HG02870 (cell line): Measurements from ENCODE around the gene FLCN.
"Not testable (repeated sequence)": the region's sequence is repeated elsewhere in the genome, so short reads cannot be mapped to it uniquely, and the experiment has no call there.

Source experiments
- ATAC-seq: cut with Tn5 transposase; IDR thresholded peaks from one replicate; pipeline ENCODE4 v1.9.1; 2021; ENCODE audit warnings: mild to moderate bottlenecking, moderate library complexity; ENCODE audit not compliant: unreplicated experiment

Gene FLCN

DNA sequence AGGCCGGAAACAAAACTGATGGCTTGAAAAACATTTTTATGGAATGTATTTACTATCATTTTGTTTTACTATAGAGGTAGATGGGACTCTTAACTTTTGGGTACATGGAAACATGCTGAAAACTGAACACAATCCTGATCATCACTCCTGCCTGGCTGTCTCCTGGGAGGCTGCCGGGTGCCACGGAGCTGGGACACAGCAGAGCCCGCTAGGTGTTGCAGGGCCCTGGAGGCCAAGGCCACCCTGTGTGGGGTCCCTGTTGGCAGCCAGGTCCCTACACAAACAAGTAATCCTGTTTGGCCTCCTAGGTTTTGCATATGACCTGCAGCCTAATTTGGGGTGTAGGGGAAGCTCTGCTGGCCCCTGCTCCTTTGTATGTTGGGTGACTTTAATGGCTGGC, 48.4 kb downstream of the FLCN start:
- no peak for ATAC-seq

DNA sequence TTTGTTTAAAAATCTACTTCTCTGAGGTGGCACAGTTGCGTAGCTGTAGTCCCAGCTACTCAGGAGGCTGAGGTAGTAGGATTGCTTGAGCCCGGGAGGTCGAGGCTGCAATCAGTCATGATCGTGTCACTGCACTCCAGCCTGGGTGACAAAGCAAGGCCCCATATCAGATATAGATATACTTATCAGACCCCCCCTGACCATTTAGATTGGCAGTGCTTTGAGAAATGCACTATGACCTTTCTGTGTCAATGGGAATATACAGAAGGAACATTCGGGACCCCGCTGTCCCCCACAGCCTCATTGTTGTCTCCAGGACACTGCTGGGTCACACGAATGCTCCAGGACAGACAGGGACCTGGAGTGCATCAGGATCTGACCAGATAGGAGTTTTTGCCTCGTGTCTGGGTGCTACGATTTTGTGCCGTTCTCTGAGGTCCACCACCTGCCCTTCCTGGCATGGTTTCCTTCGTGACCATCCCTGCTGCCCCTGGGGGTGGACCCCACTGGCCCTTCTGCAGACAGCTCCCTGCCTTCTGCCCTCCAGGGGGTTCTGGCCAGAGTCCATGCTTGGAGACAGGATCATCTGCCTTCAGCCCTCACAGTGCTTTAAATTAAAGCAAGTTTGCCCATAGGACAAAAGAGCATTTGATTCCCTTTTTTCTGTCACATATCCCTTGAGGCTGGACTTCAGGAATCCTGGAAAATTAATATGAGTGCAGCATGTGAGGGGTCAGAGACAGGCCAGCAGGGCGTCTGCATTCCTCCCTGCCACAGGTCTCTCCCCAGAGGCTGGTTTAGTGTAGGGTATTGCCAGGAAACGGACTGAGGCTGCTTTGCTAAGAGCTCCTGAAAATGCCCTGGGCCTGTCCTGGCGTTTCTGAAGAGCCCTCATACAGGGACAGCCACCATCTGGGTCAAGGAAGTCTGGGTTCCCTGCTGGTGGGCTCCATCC, 50.1 kb downstream of the FLCN start:
- no peak for ATAC-seq

DNA sequence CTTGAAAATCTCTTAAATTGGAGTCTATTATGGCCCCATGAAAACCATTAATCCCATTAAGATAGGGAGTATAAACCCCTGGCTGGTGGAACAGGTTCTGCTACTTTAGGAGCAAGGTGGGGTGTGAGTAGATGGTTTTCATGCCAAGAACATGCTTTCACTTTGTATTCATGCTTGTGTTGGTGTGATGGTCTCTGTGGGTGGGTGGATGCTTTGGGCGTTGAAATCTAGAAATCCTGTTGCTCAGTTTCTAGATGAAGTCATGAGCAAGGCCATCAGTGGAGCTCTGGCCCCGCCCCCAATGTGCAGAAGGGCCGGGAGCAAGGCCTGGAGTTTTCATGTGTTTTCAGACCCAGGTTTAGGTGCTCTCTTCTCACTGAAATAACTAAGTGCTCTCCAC, 50.9 kb downstream of the FLCN start:
- ATAC-seq = no peak

DNA sequence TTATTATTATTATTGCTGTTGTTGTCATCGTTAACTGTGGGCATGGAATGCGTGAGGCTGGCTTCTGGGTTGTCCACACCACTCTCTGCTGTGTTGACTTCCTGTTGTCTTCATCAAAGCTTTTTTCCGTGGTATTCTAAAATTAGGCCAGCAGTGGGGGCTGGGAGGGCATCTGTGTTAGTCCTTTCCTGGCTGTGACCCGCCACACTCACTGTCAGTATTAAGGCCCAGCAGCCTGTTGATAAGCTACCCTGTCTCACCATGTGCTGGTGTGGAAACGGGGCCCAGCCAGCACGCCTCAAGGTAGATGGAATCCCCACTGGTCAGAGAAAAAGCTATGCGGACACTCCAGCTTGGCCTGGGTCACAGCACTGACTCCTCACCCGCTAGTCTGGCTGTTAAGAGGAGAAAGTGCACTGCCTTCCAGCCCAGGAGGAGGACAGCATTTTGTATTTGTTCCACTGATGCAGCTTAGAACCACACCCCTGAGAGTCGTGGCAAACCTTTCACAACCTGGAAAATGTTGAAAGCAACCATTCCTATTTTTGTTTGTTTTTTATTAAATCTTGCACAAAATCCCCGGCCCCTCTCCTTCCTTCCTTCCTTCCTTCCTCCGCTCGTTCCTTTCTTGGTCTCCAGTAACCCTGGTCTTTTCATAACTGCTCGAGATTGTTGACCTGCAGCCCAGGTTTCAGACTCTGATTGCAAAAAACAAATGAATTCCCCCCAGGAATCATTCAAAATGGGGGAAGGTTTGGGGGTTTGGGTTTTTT, 51.8 kb downstream of the FLCN start:
- not testable (repeated sequence) for ATAC-seq

DNA sequence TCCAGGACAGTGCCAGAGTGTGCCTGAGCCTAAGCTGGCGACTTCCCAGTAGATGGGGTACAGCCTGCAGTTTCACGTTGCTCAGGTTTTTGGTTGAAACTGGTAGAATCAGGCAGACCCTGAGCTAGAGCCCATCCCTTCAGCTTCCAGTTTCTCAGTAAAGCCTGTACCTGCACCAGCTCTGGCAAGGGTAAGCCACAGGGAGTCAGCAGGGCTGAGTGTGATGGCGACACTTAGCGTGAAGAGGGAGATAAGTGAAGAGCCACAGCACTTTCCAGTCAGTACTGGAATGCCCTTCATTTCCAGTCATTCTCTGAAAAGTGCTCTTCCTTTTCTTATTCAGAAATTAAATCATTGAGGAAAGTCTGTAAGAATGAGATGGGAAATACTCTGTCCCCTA, 53.2 kb downstream of the FLCN start:
- no peak for ATAC-seq

DNA sequence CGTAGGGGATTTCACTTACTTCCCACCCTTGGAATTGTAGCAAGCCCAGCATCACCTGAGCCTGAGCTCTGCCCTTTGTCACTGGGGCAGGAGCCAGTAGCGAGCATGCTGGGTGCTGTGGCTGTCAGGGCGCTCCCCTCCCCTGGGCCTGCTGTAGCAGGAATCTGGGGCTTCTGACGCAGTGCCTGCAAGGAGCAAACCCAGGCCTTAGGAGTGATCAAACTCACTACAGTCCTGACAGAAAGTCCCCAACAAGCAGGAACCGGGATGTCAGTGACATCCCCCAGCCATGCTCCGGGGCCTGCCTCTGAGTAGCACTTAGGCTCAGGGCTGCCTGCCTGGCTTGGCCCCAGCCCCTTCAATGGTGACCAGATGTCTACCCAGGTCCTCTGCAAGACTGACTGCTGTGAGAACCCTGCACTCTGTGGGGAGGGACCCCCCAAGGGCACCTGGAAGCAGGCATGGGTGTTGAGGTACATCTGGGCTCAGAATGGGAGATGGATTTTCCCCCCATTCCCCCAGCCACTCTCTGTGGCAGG, 54.3 kb downstream of the FLCN start:
- ATAC-seq = no peak

DNA sequence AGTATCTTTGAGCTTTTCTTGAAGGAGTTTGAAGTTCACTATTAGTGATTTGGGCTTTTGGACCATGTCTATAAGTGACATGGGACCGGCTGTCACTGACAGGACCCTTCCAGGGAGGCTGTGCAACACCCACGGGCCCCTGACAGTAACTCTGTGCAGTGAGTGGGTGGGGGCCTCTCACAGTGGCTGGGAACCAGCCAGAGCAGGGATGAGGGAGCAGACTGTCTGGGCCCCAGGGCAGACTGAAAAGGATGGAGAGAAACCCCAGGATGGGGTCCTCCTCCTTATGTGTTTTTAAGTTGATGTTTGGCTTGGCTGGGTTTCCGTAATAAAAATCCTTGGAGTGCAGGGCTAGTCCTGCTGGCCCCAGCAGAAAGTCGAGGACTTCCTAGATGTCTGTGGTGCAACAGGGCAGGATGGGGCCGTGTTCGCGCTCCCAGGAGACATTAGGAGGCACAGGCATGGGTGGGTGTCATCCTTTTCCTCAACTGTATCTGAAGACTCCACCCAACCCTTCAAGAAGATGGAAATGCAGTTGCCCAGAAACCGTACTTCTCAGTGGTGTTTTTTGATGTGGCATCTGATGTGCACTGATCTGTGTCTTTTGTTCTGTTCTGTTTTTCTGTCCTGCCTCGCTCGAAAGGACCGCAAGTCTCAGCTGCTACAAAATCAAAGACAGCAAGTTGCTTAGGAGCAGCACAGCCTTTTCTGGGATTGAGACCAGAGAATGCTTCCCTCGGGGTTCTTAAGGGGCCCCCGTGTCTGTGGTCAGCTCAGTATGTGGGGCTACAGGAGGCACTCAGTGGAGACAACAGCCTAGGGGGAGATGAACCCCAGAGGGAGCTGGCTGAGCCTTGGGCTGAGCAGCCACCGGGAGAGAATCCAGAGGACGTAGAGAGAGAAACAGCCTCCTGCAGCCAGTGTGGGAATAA, 55.0 kb downstream of the FLCN start:
- no peak for ATAC-seq

DNA sequence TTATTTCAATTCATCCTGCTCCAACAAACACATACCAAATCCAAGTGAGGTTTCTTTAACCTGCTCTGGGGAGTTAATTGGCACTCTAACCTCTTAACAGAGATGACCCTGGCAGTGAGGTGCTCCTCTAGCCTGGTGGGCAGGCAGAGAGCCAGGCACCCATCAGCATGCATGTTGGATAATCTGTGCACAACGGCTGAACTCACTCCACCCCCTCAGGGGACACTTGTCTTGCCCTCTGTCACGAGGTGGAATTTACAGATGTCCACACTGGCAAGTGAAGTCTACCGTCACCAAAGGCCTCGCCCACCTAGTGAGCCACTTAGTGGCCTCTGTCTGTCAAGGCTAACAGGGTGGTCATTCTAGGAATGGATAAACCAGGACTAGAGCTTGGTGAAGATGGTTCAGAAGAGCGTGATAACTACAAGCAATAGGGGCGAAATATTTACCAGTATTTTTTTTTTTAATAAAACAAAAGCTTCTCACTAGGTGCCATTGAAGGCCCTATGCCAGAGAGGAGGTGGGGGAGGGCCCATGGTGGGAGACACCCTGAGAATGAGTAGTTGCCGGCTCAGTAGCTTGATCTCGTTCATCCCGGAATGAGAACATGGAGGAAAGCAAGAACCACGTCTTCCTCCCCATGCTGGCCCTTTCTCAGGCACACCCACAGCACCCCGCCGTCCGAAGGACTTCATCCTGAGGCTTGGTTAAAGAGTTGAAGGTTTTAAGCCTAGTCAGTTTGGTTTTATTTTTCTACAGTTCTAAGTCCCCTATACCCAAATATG, 56.0 kb downstream of the FLCN start:
- no peak for ATAC-seq

DNA sequence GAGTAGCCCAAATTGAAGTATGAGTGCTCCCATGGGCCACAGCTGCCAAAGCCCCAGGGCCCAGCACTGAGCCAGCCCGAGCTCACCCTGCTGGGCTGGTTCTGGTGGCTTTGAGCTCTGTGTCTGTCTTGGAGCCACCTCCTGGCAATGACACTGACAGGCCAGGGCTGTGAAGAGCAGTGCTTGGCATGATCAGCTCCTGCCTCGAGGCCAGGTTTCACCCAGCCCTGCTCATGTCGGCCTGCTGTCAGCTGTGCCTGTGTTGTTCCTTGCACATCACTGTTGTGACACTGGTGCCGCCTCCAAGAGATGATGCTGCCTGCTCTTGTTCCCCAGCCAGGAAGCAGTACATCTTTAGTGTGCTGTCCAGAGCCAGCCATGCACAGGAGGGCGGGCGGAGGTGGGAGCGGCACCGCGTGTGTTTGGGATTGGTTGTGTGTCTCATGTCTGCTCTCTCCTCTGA, 56.8 kb downstream of the FLCN start:
- ATAC-seq = no peak

DNA sequence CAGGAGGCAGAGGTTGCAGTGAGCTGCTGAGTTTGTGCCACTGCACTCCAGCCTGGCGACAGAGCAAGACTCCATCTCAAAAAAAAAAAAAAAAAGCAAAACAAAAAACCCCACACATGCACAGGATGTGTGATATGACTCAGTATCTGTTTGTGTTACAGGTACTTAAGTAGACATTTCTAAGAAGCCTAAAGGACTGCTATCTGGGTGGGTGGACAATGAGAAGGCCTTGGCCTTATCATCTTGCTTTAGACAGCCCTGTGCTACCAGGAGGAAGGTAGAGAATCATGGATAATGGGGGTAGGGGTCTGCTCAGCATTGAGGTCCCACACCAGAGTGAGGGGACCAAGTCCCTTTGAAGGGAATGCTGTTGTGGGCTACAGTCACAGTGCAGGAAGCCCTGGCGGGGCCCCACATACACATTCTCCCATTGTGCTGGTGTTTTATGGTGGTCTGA, 57.6 kb downstream of the FLCN start:
- ATAC-seq = peak; percentile 78

DNA sequence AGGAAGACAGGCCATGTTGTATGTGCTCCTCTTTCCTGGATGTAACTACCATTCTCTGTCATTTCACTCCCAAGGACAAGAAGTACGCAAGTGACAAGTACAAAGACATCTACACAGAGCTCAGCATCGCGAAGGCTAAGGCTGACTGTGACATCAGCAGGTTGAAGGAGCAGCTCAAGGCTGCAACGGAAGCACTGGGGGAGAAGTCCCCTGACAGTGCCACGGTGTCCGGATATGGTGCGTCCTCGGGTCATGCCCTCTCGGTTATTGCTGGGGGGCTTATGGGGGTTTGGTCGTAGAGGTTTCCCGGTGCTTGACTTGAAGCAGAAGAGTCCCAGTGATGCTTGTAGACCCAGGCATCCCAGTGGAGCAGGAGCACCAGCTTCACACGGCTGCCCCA, 59.8 kb downstream of the FLCN start:
- no peak for ATAC-seq

DNA sequence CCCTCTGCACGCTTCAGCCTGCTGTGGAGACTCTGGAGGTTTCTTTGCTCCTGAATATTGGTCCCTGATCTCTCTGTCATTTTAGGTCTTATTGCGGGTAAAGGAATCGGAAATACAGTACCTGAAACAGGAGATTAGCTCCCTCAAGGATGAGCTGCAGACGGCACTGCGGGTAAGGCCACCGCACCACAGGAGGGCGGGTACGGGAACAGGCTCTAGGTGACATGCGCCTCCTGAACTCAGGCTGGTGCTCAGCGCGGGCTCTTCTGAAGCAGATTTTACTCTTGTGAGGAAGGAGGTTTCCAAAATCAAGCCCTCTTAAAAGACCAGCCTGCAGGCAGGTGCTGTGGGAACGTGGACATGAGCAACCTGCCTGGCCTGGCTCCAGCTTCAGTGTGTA, 60.6 kb downstream of the FLCN start:
- ATAC-seq = no peak

DNA sequence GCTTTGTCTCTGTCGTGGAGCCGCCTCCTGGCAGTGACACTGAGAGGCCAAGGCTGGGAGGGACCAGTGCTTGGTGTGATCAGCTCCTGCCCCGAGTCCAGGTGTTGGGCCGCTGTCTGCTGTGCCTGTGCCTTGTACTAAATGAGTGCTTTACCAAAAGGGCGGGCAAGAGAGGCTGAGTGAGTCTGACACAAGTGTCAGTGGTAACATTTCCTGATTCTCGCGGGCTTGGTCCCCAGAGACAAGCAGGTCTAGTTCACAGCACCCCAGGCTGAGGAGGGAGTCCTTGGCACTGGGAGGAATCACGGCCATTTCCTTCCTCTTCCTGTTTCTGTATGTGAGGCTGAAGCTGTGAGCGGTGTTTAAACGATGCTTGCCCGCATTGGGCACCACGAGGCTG, 61.1 kb downstream of the FLCN start:
- ATAC-seq = no peak

DNA sequence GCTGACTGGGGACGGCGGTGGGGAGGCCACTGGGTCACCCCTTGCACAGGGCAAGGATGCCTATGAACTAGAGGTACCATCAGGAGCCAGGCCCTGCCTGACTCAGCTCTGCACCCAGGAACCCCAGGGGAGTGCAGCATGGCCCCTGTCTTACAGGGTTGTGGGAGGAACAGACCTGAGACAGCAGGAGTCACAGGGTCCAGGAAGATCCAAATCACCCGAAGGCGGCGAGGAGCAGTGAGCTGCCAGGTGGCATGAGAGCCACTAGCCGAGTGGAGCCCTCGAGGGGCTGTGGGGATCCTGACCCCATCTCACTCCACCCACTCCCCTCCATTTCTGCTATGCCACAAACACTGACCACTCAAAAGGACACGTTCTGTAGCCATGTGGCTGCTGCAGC, 61.6 kb downstream of the FLCN start:
- no peak for ATAC-seq

DNA sequence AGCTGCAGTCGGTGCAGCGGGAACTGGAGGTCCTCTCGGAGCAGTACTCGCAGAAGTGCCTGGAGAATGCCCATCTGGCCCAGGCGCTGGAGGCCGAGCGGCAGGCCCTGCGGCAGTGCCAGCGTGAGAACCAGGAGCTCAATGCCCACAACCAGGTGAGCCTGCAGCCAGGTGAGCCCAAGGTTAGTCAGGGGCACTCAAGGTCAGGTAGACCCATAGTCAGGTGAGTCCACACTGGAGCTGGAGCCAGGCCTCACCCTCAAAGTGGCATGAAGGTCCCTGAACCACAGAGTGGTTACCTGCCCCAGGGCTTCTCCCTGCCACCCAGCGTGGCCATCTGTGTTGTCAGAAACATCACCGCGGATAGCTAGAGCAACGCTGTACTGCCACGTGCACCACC, 63.0 kb downstream of the FLCN start:
- no peak for ATAC-seq

DNA sequence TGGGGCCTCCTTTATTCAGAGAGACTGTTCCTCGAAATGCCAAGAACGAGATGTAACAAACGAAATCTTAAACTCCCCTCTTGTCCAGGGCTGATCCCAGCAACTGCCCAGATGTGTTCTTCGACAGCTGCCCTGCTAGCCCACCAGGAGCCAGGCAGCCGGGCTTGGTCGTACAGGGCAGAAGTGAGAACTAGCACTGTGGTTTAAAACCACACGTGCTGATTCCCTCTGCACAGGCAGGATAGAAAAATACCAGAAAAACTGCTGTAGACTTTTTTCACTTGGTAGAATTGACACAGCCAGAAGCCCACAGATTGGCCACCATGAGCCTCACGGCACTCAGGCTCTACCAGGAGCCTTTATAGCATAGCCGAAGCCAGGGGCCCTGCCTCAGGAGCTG, 64.0 kb downstream of the FLCN start:
- ATAC-seq = no peak

DNA sequence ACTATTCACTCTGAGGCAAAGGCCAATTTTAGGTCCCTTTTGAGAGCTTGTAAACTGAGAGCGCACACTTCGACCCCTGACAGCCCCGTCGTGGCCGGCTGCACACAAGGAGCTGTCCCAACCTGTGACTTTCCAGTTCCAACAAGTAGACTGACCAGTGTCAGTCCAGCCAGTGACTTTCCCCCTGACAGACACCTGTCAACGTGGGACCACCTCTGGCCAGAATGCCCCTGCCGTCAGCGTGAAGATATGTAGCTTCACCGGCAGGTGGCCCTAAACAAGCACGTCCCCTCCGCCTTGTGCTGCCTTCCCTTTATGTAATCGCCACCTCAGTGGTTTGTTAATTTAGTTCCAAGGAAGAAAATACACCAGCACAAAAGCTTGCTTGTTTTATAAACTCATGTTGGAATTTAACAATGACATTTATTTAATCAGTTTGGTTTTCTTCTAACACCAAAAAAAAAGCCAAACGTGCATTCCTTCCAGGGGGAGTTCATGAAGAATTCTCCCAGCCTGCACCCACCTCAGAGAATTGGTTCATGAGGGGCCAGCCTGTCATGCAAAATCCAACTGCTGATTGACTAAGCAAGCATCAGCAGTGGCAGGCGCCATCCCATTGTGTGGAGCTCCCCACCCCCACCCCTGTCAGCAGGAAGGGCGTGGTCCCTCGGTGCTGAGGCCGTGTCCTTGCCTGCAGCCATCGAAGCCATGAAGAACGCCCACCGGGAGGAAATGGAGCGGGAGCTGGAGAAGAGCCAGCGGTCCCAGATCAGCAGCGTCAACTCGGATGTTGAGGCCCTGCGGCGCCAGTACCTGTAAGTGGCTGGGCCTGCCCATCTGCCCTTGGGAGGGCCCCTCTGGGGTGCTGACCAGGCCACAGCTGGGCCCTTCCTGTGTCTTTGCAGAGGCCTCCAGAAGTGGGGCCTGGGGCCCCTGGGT, 64.7 kb downstream of the FLCN start:
- ATAC-seq = no peak

DNA sequence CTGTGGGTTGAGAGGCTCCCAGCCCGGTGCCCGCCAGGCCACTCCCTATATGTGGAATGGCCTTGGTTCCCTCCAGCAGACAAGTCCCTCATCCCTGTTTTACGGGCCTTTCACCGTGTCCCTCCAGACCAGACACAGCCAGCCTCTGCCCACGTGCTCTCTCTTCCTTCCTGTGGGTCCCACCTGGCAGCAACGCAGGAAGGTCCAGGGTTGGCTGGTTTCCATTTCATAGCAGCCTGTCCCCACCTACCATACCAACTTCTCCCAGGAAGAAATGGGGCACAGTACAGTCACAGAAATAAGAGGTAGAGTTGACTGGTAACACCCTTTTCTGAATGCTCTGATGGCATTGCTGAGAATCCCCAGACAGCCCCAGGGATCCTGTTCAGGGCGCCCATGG, 65.8 kb downstream of the FLCN start:
- no peak for ATAC-seq
